ENCODE measurements around the gene KIF15. TPM values are rescaled to one million over a fixed set of nuclear protein-coding genes. Genes with fewer than 3 reads are reported as not detected.

KIF15 gene
- polyA plus RNA-seq, 2 of the 4 experiments (the other 2 are of a cell fraction), result 8.7 to 13.5 TPM

DNA sequence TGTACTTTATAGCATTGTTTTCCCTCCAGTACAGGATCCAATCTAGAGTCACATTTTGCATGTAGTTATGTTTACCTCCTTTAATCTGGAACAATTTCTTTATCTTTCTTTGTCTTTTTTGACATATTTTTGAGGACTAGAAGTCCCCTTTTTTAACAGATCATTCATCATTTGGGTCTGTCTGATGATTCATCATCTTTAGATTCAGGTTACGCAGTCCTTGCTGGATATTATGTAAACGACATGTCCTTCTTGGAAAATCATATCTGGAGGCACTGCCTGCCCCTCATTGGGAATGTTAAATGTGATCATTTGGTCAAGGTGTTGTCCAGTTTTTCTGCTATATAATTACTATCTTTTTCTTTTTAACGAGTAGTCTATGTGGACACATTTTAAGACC, 131.1 kb downstream of the KIF15 start:
- no peaks in the 10 kb centered on the region for H3K9me3 ChIP-seq
- DNase-seq (ENCODE audit: low read depth in 1 of 2, low spot score in 1 of 2) (no peak), ATAC-seq (no peak), FAIRE-seq (no peak)
- WGBS (ENCODE audit: missing lambda C conversion rate), result 58% methylated on average over 3 of the region's 3 CpGs
- no peak overlapping the region for H3K4me3 ChIP-seq
- peak overlapping the region; percentile 25 to 43; a peak in 3 of 6 replicates for H3K27ac ChIP-seq
- no peak for TF ChIP-seq ZSCAN20 (CRISPR knock-in tag; IDR thresholded peaks at IDR 0.05)
- no peak for TF ChIP-seq ESRRA (IDR thresholded peaks at IDR 0.05; ENCODE audit: borderline replicate concordance, low read length)
- no peak for TF ChIP-seq EHF (CRISPR knock-in tag; IDR thresholded peaks at IDR 0.05)
- no peak for TF ChIP-seq RAD21 (conservative IDR thresholded peaks at IDR 0.05 in 1 of 2, IDR thresholded peaks at IDR 0.05 in 1 of 2)
- no peak for TF ChIP-seq HOXA7 (CRISPR knock-in tag; IDR thresholded peaks at IDR 0.05)
- TF ChIP-seq HOXB5 (CRISPR knock-in tag; IDR thresholded peaks at IDR 0.05), result no peak
- no peak for TF ChIP-seq BHLHE40 (IDR thresholded peaks at IDR 0.05; ENCODE audit: low read depth, low read length)
- no peak for TF ChIP-seq MAFK (IDR thresholded peaks at IDR 0.05; ENCODE audit: partially characterized antibody)
- TF ChIP-seq HOXB13 (CRISPR knock-in tag; IDR thresholded peaks at IDR 0.05; ENCODE audit: low read depth), result no peak
- TF ChIP-seq NFE2L2 (conservative IDR thresholded peaks at IDR 0.05; ENCODE audit: low read length), result no peak
- TF ChIP-seq, protein P1, sequence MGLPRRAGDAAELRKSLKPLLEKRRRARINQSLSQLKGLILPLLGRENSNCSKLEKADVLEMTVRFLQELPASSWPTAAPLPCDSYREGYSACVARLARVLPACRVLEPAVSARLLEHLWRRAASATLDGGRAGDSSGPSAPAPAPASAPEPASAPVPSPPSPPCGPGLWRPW (IDR thresholded peaks at IDR 0.05), result no peak
- TF ChIP-seq EHMT2 (IDR thresholded peaks at IDR 0.05; ENCODE audit: low read depth), result no peak
- peak in 1 of 2 experiments; percentile 44; a peak in 2 of 4 replicates for TF ChIP-seq CEBPB (IDR thresholded peaks at IDR 0.05)
- no peak for TF ChIP-seq HEYL (CRISPR knock-in tag; IDR thresholded peaks at IDR 0.05)
- TF ChIP-seq, protein P2, sequence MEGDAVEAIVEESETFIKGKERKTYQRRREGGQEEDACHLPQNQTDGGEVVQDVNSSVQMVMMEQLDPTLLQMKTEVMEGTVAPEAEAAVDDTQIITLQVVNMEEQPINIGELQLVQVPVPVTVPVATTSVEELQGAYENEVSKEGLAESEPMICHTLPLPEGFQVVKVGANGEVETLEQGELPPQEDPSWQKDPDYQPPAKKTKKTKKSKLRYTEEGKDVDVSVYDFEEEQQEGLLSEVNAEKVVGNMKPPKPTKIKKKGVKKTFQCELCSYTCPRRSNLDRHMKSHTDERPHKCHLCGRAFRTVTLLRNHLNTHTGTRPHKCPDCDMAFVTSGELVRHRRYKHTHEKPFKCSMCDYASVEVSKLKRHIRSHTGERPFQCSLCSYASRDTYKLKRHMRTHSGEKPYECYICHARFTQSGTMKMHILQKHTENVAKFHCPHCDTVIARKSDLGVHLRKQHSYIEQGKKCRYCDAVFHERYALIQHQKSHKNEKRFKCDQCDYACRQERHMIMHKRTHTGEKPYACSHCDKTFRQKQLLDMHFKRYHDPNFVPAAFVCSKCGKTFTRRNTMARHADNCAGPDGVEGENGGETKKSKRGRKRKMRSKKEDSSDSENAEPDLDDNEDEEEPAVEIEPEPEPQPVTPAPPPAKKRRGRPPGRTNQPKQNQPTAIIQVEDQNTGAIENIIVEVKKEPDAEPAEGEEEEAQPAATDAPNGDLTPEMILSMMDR (IDR thresholded peaks at IDR 0.05), result no peak
- no peak for TF ChIP-seq FOSL2 (IDR thresholded peaks at IDR 0.05)
- peak; percentile 13; the same call in 1 of the 2 replicates for TF ChIP-seq FOSL2 (CRISPR knock-in tag; IDR thresholded peaks at IDR 0.05)
- peak overlapping the region; percentile 34; the same call in 2 of the 3 replicates for H3K4me2 ChIP-seq
- CTCF ChIA-PET, result no interaction called here
- H3K4me1 ChIP-seq, result peaks cover 12% of the 10 kb centered on the region; the same call in 2 of the 3 replicates
- POLR2A ChIA-PET, result no interaction called here

DNA sequence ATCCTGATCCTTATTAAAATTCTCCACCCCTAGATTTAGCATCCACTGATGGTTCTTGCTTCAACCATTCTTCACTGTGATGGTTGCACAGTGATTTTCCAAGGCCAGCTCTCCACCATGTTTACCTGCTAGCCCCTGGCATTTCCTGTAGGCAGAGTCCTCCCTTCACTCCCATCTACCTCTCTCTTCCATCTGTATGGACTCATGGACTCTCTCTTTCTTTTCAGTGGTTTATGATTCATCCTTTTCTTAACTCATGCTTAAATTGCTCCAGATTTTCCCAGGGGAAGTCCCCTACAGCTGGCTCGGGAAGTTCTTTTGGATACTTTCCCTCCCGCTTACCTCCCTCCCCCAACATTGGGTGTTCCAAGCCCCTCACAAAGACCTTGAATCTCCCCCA, 131.5 kb downstream of the KIF15 start:
- POLR2A ChIA-PET, result no interaction called here
- DNase-seq (ENCODE audit: low read depth in 1 of 2, low spot score in 1 of 2), result no peak
- 28% methylated on average over 2 of the region's 2 CpGs for WGBS (ENCODE audit: missing lambda C conversion rate)
- TF ChIP-seq PHF8 (IDR thresholded peaks at IDR 0.05; ENCODE audit: borderline replicate concordance, low read depth) (no peak), BHLHE40 (IDR thresholded peaks at IDR 0.05; ENCODE audit: low read depth, low read length) (no peak), ESRRA (IDR thresholded peaks at IDR 0.05; ENCODE audit: borderline replicate concordance, low read length) (no peak), NPAS2 (CRISPR knock-in tag; IDR thresholded peaks at IDR 0.05; ENCODE audit: borderline replicate concordance) (no peak)
- FAIRE-seq, result no peak
- Histone ChIP-seq H3K9me3 (no peaks in the 10 kb centered on the region), H3K4me2 (peak overlapping the region; percentile 34; the same call in 2 of the 3 replicates), H3K4me1 (peaks cover 12% of the 10 kb centered on the region; the same call in 2 of the 3 replicates), H3K27ac (peak overlapping the region; percentile 25 to 43; a peak in 3 of 6 replicates), H3K4me3 (no peak overlapping the region)
- ATAC-seq, result peak; percentile 53 to 56; a peak in 4 of 6 replicates
- CTCF ChIA-PET, result no interaction called here

DNA sequence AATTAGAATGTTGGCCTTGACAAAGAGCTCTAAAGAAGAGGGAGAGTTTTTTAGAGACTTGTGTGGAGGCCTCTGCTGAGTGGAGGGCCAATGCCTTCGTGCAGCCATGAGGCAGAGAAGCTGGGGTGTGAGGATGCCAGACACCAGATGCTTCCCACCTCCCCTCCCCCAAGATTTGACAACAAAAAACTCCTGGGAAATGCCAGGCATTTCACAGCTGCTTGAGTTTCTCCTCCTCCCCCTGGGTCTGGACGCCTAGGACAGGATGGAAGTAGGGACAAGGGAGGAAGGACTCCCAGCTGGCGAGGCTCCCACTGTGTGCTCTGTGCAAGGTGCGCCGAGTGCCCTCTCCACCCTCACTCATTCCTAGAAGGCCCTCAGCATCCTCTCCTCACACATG, 132.9 kb downstream of the KIF15 start:
- WGBS (ENCODE audit: missing lambda C conversion rate), result 47% methylated on average over 5 of the region's 5 CpGs
- TF ChIP-seq, protein P2 (IDR thresholded peaks at IDR 0.05), result no peak
- TF ChIP-seq RFX5 (IDR thresholded peaks at IDR 0.05), result no peak
- TF ChIP-seq, protein P3, sequence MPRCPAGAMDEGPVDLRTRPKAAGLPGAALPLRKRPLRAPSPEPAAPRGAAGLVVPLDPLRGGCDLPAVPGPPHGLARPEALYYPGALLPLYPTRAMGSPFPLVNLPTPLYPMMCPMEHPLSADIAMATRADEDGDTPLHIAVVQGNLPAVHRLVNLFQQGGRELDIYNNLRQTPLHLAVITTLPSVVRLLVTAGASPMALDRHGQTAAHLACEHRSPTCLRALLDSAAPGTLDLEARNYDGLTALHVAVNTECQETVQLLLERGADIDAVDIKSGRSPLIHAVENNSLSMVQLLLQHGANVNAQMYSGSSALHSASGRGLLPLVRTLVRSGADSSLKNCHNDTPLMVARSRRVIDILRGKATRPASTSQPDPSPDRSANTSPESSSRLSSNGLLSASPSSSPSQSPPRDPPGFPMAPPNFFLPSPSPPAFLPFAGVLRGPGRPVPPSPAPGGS (IDR thresholded peaks at IDR 0.05), result no peak
- TF ChIP-seq, protein P4, sequence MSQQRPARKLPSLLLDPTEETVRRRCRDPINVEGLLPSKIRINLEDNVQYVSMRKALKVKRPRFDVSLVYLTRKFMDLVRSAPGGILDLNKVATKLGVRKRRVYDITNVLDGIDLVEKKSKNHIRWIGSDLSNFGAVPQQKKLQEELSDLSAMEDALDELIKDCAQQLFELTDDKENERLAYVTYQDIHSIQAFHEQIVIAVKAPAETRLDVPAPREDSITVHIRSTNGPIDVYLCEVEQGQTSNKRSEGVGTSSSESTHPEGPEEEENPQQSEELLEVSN (IDR thresholded peaks at IDR 0.05; ENCODE audit: borderline replicate concordance, low read depth), result no peak
- TF ChIP-seq NPAS2 (CRISPR knock-in tag; IDR thresholded peaks at IDR 0.05; ENCODE audit: borderline replicate concordance), result no peak
- TF ChIP-seq TP53 (CRISPR knock-in tag; IDR thresholded peaks at IDR 0.05), result no peak
- TF ChIP-seq ZNF302 (CRISPR knock-in tag; IDR thresholded peaks at IDR 0.05), result no peak
- no peak for TF ChIP-seq MYC (IDR thresholded peaks at IDR 0.05; ENCODE audit: borderline replicate concordance, low read length)
- TF ChIP-seq, protein P5, sequence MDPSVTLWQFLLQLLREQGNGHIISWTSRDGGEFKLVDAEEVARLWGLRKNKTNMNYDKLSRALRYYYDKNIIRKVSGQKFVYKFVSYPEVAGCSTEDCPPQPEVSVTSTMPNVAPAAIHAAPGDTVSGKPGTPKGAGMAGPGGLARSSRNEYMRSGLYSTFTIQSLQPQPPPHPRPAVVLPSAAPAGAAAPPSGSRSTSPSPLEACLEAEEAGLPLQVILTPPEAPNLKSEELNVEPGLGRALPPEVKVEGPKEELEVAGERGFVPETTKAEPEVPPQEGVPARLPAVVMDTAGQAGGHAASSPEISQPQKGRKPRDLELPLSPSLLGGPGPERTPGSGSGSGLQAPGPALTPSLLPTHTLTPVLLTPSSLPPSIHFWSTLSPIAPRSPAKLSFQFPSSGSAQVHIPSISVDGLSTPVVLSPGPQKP (IDR thresholded peaks at IDR 0.05; ENCODE audit: low read depth, low read length), result no peak

More for the DNA sequence above, 132.9 kb downstream of the KIF15 start:
- H3K4me1 ChIP-seq, result peaks cover 12% of the 10 kb centered on the region; the same call in 2 of the 3 replicates
- no peaks in the 10 kb centered on the region for H3K9me3 ChIP-seq
- ATAC-seq (no peak), DNase-seq (ENCODE audit: low read depth in 1 of 2, low spot score in 1 of 2) (no peak), FAIRE-seq (no peak)
- ChIA-PET CTCF (no interaction called here), POLR2A (no interaction called here)
- H3K4me2 ChIP-seq, result 0 out of 3 replicates have a peak overlapping the region, but pooled peaks have one; percentile 3
- H3K27ac ChIP-seq, result peak overlapping the region; percentile 29 to 48; a peak in 2 of 6 replicates
- no peak overlapping the region for H3K4me3 ChIP-seq

Data from A549 (cell line).